ENCODE measurements around the gene NCKAP5.
"Not testable (repeated sequence)": the region's sequence is repeated elsewhere in the genome, so short reads cannot be mapped to it uniquely, and the experiment has no call there.

The NCKAP5 gene

GRCh38 chr2:132875193-132875592, 693.1 kb downstream of the NCKAP5 start:
- no peak for DNase-seq (ENCODE audit: low spot score)

DNA sequence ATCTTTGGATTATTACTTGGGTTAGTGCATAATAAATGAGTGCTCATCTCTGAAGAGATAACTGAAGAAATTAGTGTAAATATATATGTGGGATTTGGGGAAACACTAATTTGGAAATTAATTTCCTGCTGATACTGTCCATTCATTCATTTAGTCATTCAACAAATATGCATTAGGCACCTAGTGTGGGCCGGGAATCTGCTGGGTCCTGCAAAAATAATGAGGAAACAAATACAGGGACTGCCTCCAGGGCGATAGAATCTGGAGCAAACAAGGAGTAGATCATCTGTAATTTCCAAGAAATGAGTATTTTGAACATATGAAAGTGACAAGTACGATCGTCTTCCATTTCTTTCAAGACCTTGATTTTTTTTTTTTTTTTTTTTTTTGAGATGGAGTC, 694.5 kb downstream of the NCKAP5 start:
- no peak for DNase-seq (ENCODE audit: low spot score)

GRCh38 chr2:132871831-132872230, 696.4 kb downstream of the NCKAP5 start:
- no peak for DNase-seq (ENCODE audit: low spot score)

GRCh38 chr2:132863961-132864360, 704.3 kb downstream of the NCKAP5 start:
- no peak for DNase-seq (ENCODE audit: low spot score)

DNA sequence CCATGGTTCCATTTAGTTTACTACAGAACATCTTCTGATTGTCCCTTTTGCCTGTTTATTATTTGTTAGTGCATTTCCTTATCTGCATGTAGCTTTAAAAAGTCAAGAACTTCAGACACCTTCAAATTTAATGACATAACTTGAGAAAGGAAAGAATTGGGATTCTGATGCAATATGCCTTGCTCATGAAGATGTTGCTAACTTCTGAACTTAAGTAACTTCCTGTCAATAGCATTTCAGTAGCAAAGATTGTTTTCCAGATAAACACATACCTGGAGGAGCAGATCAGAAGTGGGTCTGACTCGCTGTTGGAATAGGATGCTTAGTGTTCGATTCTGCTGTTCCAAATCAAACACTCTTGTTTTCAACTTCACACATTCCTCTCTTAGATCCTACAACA, 708.0 kb downstream of the NCKAP5 start:
- DNase-seq (ENCODE audit: low spot score), result no peak

GRCh38 chr2:132859590-132859989, 708.7 kb downstream of the NCKAP5 start:
- no peak for DNase-seq (ENCODE audit: low spot score)

GRCh38 chr2:132857319-132857718, 710.9 kb downstream of the NCKAP5 start:
- no peak for DNase-seq (ENCODE audit: low spot score)

DNA sequence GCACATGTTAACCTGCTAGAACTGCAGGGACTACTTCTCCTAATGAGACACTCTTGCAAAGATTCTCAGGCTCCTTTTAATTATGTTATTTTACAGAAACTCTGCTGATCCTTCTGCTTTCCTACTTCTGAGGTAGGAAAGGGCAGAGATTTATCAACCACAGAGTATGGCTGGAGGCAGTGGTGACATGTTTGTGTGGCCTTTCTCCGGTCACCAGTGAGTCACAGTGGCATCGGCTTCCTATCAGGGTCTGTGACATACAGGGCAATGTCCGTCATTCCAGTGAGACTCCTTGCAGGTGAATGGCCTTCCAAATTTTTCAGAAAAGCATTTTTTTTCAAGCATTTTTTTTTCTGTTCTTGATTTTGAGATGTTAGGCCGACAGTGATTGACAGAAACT, 717.6 kb downstream of the NCKAP5 start:
- no peak for DNase-seq (ENCODE audit: low spot score)

DNA sequence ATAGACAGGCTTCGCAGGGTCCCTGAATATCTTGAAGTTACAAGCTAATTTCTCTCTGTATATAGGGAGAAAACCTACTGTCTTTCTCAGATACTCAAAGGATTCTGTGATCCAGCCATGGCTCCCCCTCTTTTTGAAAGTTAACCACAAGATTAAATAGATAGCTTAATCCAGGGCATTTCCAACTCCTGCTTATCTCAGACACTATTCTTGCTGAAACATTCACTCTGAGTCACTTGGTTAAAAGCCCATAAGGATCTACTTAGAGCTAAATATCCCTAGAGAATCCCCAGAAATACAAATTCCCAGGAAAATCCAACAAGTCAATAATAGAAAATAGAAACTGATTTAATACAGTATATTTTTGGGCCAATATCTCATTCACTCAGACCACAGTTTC, 719.1 kb downstream of the NCKAP5 start:
- DNase-seq (ENCODE audit: low spot score), result no peak

GRCh38 chr2:132845339-132845738, 722.9 kb downstream of the NCKAP5 start:
- no peak for DNase-seq (ENCODE audit: low spot score)

DNA sequence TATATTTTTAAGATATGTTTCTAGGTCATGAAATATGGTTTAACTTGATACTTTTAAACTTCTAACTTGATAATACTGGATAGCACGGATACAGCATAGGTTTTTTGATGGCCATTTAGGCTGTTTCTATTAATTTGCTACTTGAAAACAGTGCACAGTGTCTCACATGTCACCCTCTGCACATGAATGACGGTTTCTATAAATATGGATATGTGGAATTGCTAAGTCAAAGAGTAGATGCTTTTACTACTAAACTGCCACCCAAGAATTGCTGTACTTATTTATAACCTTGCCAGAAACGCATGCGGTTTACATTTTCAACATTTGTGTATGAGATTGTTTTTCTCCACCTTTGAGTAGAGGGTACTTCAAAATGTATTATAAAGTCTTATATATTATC, 723.7 kb downstream of the NCKAP5 start:
- no peak for DNase-seq (ENCODE audit: low spot score)

DNA sequence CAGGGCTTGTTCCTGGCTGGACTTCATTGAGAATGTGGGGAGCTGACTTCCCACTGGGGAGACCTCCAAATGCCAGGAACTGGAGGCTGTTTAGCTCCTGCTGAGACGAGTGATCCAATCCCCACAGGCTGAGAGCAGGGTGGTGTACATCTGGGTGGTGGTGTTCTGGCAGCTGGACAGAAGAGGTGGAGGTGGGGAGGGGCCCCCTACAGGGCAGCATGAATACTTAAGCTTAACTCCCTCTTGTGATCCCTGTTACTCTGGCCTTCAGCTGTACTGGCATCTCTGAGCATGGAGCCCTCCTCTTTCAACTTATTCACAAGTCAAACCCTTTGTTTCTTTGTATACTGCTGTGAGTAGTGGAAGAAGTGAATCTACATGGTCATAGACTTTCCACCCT, 730.5 kb downstream of the NCKAP5 start:
- DNase-seq (ENCODE audit: low spot score), result no peak

- DNase-seq (ENCODE audit: low spot score), result no peak
These were observed 737.9 kb downstream of the NCKAP5 start for GRCh38 chr2:132830321-132830827.

- no peak for DNase-seq (ENCODE audit: low spot score)
These were observed 742.7 kb downstream of the NCKAP5 start for GRCh38 chr2:132825601-132826000.

DNA sequence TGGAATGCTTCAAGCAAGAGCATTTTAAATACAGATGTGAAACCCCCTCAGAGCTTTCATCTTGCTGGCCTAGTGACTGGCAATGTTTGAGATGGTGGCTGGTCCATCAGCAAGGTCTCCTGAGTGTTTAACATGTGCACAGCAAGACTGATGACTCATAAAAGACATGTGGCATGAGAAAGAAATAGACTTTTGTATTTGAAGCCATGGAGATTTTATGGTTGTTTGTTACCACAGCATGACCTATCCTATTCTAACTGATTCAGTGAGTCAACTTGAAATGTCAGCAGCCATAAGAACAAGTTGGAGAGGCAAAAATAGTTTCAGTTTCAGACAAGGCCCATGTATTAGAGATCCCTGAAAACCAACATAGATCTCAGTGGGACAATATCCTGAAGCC, 743.5 kb downstream of the NCKAP5 start:
- no peak for DNase-seq (ENCODE audit: low spot score)

- no peak for DNase-seq (ENCODE audit: low spot score)
These were observed 752.0 kb downstream of the NCKAP5 start for GRCh38 chr2:132816234-132816633.

DNA sequence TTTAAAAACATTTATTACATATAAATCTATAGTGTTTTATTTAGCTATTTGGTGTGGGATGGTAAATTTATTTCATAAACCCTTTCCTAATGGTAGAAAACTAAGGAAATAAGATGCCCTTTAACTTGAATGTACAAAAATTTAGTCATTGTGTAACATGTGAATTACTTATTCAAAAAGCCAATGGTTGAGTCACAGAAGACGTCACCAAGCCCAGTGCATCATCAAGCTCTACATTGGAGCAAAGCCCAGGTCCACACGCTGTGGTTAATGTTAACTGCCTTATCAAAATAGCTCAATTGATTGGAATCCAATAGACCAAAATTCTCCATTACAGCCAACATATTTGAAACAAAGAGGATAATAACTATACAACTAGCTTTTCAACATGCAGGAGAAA, 752.7 kb downstream of the NCKAP5 start:
- DNase-seq (ENCODE audit: low spot score), result no peak

- DNase-seq (ENCODE audit: low spot score), result peak; percentile 85
These were observed 753.6 kb downstream of the NCKAP5 start for GRCh38 chr2:132814651-132815050.

- no peak for DNase-seq (ENCODE audit: low spot score)
These were observed 754.8 kb downstream of the NCKAP5 start for GRCh38 chr2:132813422-132813821.

DNA sequence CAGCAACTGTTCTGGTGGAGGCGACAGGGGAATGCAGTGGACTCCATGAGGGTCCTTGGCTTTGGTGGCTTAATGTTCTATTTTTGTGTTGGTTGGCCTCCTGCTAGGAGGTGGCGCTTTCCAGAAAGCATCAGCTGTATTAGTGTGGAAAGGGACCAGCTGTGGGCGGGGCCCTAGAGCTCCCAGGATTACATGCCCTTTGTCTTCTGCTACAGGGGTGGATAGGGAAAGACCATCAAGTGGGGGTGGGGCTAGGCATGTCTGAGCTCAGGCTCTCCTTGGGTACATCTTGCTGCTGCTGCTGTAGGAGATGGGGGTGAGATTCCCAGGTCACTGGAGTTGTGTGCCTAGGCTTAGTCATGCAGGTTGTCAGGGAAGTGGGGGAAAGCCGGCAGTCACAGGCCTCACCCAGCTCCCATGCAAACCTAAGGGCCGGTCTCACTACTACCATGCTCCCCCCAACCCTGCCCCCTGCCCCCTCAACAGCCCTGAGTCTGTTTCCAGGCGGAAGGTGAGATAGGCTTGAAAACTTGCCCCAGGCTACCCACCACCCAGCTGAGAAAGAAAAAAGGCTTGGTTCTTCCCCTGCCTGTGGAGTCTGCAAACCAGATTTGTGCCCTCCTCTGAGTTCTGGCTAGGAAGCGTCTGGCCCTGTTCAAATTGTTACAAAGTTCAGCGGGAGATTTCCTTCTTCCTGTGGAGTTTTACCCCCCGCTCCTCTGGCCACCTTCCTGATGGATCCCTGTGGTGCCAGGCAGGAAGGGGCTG, 756.9 kb downstream of the NCKAP5 start:
- no peak for DNase-seq (ENCODE audit: low spot score)

DNA sequence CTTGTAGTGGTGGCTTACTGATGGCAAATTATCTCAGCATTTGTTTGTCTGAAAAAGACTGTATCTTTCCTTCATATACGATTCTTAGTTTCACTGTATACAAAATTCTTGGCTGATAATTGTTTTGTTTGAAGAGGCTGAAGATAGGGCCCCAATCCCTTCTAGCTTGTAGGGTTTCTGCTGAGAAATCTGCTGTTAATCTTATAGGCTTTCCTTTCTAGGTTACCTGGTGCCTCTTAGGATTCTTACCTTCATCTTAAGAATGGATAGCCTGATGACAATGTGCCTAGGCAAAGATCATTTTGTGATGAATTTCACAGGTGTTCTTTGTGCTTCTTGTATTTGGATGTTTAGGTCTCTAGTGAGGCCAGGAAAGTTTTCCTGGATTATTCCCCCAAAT, 758.3 kb downstream of the NCKAP5 start:
- DNase-seq (ENCODE audit: low spot score), result not testable (repeated sequence)

DNA sequence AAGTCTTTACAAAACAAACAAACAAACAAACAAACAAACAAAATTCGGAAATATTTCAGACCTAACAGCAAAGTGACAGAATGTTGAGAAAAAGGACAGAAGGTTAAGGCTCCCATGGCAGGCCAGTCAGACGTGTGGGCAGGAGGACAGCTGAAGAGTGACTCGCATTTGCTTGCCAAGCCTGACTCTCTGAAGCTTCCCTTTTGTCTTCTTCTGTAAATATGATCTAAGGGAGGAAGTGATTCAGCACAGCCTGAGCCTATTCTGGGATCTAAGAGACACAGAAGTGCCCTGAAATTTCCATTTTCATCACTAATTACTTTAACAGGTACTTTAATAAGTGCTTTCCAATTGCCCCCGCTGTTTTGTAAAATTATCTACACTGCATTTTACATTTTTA, 764.2 kb downstream of the NCKAP5 start:
- peak; percentile 86 for DNase-seq (ENCODE audit: low spot score)

DNA sequence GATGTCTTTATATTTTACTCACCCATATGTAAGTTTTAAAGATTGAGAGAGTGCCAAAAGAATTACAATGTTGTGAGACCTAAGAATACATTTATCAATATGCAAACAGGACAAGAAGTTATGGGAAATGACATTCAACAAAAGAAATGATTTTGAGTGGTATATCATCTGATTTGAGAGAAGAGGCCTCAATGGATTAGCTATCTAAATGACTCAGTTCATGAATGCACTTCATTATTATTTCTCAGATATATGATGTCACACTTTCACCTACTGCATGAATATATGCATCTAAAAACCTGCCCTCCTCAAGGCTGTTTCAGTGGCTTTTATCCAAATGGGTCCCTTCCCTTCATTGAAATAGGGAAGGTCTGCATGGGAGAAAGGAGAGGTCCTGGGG, 769.9 kb downstream of the NCKAP5 start:
- no peak for DNase-seq (ENCODE audit: low spot score)

DNA sequence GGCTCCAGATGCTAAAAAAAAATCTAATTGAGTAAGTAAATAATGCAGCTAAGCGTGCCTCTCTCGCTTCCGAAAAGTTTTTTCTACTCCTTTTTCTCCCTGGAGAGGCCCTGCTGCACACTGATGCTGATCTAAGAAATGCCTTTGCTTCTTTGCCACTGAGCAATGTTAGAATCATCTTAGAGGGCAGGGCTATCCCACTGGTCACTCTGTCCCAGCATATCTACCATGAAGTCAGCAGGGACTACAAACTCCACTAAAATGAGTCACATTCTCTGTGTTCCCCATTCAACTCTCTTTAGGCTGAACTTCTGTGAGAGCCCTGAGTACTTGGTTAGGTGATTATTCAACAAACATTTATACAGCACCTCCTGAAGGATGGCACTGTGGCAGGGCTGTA, 770.7 kb downstream of the NCKAP5 start:
- DNase-seq (ENCODE audit: low spot score), result no peak
